Measurements from ENCODE around the gene HMGCR. TPM values are rescaled to one million over a fixed set of nuclear protein-coding genes. Genes with fewer than 3 reads are reported as not detected.

The HMGCR gene
- total and polyA plus RNA-seq, 2 of the 8 experiments (the other 6 are each of a cell fraction or from before 2014, with no cell fraction given), result 45.8 to 199 TPM

DNA sequence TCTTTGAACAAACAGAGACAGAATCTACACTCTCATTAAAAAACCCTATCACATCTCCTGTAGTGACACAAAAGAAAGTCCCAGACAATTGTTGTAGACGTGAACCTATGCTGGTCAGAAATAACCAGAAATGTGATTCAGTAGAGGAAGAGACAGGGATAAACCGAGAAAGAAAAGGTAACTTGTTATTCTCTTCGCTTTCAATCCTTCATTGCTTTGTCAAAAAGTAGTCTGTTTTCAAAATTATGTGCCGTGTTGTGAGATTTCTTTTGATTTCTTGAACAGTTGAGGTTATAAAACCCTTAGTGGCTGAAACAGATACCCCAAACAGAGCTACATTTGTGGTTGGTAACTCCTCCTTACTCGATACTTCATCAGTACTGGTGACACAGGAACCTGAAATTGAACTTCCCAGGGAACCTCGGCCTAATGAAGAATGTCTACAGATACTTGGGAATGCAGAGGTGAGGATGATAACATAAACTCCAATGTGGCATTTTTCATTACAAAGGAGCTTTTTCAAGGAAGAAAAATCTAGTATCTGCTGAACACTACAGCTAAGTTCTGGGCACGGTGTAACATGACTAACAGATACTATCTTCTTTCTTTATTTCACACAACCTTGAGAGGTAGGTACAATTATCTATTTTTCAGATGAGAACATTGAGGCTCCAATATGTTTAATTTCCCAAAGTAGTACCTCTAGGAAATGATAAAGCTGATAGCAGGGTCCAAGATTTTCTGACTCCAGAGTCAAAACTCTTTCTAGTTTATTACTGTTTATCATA lies 14.3 kb downstream of the HMGCR start (continued):
- TF ChIP-seq BRCA1 (IDR thresholded peaks at IDR 0.05; ENCODE audit: low read depth, low read length), result no peak
- TF ChIP-seq CHD1 (IDR thresholded peaks at IDR 0.05; ENCODE audit: low read depth, low read length), result no peak
- TF ChIP-seq, protein P1, sequence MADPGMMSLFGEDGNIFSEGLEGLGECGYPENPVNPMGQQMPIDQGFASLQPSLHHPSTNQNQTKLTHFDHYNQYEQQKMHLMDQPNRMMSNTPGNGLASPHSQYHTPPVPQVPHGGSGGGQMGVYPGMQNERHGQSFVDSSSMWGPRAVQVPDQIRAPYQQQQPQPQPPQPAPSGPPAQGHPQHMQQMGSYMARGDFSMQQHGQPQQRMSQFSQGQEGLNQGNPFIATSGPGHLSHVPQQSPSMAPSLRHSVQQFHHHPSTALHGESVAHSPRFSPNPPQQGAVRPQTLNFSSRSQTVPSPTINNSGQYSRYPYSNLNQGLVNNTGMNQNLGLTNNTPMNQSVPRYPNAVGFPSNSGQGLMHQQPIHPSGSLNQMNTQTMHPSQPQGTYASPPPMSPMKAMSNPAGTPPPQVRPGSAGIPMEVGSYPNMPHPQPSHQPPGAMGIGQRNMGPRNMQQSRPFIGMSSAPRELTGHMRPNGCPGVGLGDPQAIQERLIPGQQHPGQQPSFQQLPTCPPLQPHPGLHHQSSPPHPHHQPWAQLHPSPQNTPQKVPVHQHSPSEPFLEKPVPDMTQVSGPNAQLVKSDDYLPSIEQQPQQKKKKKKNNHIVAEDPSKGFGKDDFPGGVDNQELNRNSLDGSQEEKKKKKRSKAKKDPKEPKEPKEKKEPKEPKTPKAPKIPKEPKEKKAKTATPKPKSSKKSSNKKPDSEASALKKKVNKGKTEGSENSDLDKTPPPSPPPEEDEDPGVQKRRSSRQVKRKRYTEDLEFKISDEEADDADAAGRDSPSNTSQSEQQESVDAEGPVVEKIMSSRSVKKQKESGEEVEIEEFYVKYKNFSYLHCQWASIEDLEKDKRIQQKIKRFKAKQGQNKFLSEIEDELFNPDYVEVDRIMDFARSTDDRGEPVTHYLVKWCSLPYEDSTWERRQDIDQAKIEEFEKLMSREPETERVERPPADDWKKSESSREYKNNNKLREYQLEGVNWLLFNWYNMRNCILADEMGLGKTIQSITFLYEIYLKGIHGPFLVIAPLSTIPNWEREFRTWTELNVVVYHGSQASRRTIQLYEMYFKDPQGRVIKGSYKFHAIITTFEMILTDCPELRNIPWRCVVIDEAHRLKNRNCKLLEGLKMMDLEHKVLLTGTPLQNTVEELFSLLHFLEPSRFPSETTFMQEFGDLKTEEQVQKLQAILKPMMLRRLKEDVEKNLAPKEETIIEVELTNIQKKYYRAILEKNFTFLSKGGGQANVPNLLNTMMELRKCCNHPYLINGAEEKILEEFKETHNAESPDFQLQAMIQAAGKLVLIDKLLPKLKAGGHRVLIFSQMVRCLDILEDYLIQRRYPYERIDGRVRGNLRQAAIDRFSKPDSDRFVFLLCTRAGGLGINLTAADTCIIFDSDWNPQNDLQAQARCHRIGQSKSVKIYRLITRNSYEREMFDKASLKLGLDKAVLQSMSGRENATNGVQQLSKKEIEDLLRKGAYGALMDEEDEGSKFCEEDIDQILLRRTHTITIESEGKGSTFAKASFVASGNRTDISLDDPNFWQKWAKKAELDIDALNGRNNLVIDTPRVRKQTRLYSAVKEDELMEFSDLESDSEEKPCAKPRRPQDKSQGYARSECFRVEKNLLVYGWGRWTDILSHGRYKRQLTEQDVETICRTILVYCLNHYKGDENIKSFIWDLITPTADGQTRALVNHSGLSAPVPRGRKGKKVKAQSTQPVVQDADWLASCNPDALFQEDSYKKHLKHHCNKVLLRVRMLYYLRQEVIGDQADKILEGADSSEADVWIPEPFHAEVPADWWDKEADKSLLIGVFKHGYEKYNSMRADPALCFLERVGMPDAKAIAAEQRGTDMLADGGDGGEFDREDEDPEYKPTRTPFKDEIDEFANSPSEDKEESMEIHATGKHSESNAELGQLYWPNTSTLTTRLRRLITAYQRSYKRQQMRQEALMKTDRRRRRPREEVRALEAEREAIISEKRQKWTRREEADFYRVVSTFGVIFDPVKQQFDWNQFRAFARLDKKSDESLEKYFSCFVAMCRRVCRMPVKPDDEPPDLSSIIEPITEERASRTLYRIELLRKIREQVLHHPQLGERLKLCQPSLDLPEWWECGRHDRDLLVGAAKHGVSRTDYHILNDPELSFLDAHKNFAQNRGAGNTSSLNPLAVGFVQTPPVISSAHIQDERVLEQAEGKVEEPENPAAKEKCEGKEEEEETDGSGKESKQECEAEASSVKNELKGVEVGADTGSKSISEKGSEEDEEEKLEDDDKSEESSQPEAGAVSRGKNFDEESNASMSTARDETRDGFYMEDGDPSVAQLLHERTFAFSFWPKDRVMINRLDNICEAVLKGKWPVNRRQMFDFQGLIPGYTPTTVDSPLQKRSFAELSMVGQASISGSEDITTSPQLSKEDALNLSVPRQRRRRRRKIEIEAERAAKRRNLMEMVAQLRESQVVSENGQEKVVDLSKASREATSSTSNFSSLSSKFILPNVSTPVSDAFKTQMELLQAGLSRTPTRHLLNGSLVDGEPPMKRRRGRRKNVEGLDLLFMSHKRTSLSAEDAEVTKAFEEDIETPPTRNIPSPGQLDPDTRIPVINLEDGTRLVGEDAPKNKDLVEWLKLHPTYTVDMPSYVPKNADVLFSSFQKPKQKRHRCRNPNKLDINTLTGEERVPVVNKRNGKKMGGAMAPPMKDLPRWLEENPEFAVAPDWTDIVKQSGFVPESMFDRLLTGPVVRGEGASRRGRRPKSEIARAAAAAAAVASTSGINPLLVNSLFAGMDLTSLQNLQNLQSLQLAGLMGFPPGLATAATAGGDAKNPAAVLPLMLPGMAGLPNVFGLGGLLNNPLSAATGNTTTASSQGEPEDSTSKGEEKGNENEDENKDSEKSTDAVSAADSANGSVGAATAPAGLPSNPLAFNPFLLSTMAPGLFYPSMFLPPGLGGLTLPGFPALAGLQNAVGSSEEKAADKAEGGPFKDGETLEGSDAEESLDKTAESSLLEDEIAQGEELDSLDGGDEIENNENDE (IDR thresholded peaks at IDR 0.05; ENCODE audit: insufficient replicate concordance, low read length), result no peak
- no peak for TF ChIP-seq HDAC6 (IDR thresholded peaks at IDR 0.05; ENCODE audit: low read depth, low read length)
- no peak for TF ChIP-seq POU5F1 (IDR thresholded peaks at IDR 0.05; ENCODE audit: low read depth, low read length)
- TF ChIP-seq JUND (IDR thresholded peaks at IDR 0.05; ENCODE audit: low read length), result no peak
- no peak for TF ChIP-seq POLR2A (IDR thresholded peaks at IDR 0.05; ENCODE audit: control extremely low read depth in 1 of 2, low read depth in 2 of 2, low read length in 2 of 2)
